ENCODE measurements around the gene MYLK. TPM values are rescaled to one million over a fixed set of nuclear protein-coding genes. Genes with fewer than 3 reads are reported as not detected.

MYLK gene
- total RNA-seq, 1 donor from 2014 or later: 196 TPM

DNA sequence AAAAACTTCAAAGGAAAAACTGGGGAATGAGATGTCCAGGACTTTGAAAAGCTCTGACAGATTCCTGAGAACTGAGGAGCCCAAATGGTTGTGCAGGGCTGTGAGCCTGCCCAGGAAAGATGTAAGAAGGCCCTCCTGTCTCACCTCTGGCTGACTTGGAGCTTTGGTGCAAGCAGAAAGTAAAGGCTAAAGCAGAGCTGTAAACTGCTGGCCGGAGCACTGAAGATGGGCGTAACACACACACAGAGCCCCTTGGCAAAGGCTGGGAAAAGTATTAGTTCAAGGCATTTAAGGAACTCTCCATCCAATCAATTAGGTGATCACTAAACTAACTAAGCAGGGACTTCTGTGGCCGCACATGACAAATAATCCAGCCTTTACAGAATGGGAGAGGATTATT is 155.1 kb downstream of the MYLK start:
- H3K27ac ChIP-seq: peak overlapping the region; percentile 10 to 46
- TF ChIP-seq CTCF (IDR thresholded peaks at IDR 0.05): no peak
- H3K27me3 ChIP-seq: no peaks in the 10 kb centered on the region
- peak in 1 of 2 donors; percentile 55 for DNase-seq (ENCODE audit: low spot score in 2 of 2)
- H3K36me3 ChIP-seq: peaks cover 17 to 25% of the 10 kb centered on the region in 2 donors
- no peak overlapping the region for H3K4me3 ChIP-seq
- intact Hi-C loops (cut with DNase I): no loop called here
- peaks cover 0 to 10% of the 10 kb centered on the region in 2 donors for H3K4me1 ChIP-seq
- H3K9me3 ChIP-seq: no peaks in the 10 kb centered on the region

DNA sequence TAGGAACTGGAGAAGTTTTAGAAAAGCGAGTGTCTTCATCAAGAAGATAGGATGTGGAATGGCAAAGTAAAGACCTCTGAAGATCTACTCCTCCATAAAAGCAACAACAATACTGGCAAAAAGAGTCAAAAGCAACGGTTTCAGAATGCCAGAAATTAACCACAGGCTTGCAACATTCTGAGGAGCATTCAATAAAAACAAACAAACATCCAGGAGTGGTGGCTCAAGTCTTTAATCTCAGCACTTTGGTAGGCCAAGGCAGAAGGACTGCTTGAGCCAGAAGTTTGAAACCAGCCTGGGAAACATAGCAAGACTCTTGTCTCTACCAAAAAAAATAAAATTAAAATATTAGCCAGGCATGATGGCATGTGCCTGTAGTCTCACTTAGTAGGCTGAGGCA is 156.1 kb downstream of the MYLK start:
- H3K4me1 ChIP-seq: peaks cover 0 to 17% of the 10 kb centered on the region in 2 donors
- peaks cover 7 to 19% of the 10 kb centered on the region in 2 donors for H3K36me3 ChIP-seq
- DNase-seq (ENCODE audit: low spot score in 2 of 2): no peak
- no peak for TF ChIP-seq CTCF (IDR thresholded peaks at IDR 0.05)
- intact Hi-C loops (cut with DNase I): no loop called here
- H3K4me3 ChIP-seq: no peak overlapping the region
- H3K27ac ChIP-seq: peak overlapping the region; percentile 33 to 46
- no peaks in the 10 kb centered on the region for H3K9me3 ChIP-seq
- no peaks in the 10 kb centered on the region for H3K27me3 ChIP-seq

- intact Hi-C loops (cut with DNase I): no loop called here
- peak in 1 of 2 donors; percentile 59 for DNase-seq (ENCODE audit: low spot score in 2 of 2)
- peaks cover 0 to 15% of the 10 kb centered on the region in 2 donors for H3K36me3 ChIP-seq
- no peak overlapping the region for H3K4me3 ChIP-seq
- TF ChIP-seq CTCF (IDR thresholded peaks at IDR 0.05): no peak
- H3K27ac ChIP-seq: peak overlapping the region; percentile 5 to 21
- no peaks in the 10 kb centered on the region for H3K9me3 ChIP-seq
- no peaks in the 10 kb centered on the region for H3K27me3 ChIP-seq
- H3K4me1 ChIP-seq: peaks cover 0 to 25% of the 10 kb centered on the region in 2 donors
Measured at GRCh38 chr3:123725652-123726400, 158.3 kb downstream of the MYLK start.

GRCh38 chr3:123724306-123724705 is 159.8 kb downstream of the MYLK start:
- Histone ChIP-seq H3K36me3 (peaks cover 0 to 15% of the 10 kb centered on the region in 2 donors), H3K9me3 (no peaks in the 10 kb centered on the region), H3K27me3 (no peaks in the 10 kb centered on the region)

DNA sequence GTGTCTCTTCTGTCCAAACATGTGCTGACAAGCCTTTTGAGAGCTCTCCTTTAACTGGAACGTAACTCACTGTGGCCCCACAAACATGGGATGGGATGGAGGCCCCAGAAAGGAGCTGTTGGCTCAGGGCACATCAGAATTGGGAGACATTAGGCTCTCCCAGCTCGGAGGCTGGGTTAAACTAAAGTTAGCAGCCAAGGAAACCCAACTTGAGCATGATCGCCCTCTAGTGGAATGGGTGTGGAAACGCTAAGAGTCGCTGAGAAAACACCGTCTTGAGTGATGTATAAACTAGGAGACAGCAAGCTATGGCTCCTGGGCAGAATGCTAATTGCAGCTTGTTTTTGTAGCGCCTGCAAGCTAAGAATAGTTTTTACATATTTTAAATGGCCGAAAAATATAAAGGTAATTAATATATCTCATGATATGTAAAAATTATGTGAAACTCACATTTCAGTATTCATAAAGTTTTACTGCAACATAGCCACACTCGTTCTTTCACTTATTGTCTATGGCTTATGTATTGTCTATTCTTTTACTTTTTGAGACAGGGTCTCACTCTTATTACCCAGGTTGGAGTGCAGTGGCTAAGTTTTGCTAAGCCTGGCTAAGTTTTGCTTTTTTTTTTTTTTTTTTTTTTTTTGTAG is 160.5 kb downstream of the MYLK start:
- H3K9me3 ChIP-seq: no peaks in the 10 kb centered on the region
- H3K27me3 ChIP-seq: no peaks in the 10 kb centered on the region
- H3K27ac ChIP-seq: peak overlapping the region; percentile 34 to 56
- TF ChIP-seq CTCF (IDR thresholded peaks at IDR 0.05): peak; percentile 77 to 82 (median 81)
- no peak overlapping the region for H3K4me3 ChIP-seq
- DNase-seq (ENCODE audit: low spot score in 2 of 2): peak in 1 of 2 donors; percentile 75
- H3K4me1 ChIP-seq: peaks cover 11 to 46% of the 10 kb centered on the region in 2 donors
- intact Hi-C loops (cut with DNase I): loop anchor here (1.0 kb wide), 1 partner anchor 72 kb away; no protein-coding TSS in a partner anchor
- peaks cover 0 to 15% of the 10 kb centered on the region in 2 donors for H3K36me3 ChIP-seq

More at GRCh38 chr3:123724306-123724705, 159.8 kb downstream of the MYLK start:
- peaks cover 9 to 40% of the 10 kb centered on the region in 2 donors for H3K4me1 ChIP-seq
- peak in 2 of 3 experiments; percentile 28 to 42 for TF ChIP-seq CTCF (IDR thresholded peaks at IDR 0.05)
- peak overlapping the region; percentile 20 to 56 for H3K27ac ChIP-seq
- peak in 1 of 2 donors; percentile 65 for DNase-seq (ENCODE audit: low spot score in 2 of 2)
- intact Hi-C loops (cut with DNase I): no loop called here
- no peak overlapping the region for H3K4me3 ChIP-seq

Data from ascending aorta (tissue), 2 donors.